GM19035 (cell line): ENCODE measurements around the gene ACKR4.
"Not testable (repeated sequence)": the region's sequence is repeated elsewhere in the genome, so short reads cannot be mapped to it uniquely, and the experiment has no call there.

Experiments used
- ATAC-seq: cut with Tn5 transposase; IDR thresholded peaks from one replicate; pipeline ENCODE4 v1.9.1; 2021; ENCODE audit not compliant: unreplicated experiment

The ACKR4 gene

GRCh38 chr3:132593947-132594323, 3.1 kb upstream of the ACKR4 start:
- ATAC-seq, result no peak

GRCh38 chr3:132594498-132594897, 2.6 kb upstream of the ACKR4 start:
- no peak for ATAC-seq

GRCh38 chr3:132595014-132595413, 2.1 kb upstream of the ACKR4 start:
- no peak for ATAC-seq

GRCh38 chr3:132596326-132596725, 744 bp upstream of the ACKR4 start:
- no peak for ATAC-seq

GRCh38 chr3:132597660-132598059, 590 bp downstream of the ACKR4 start:
- ATAC-seq, result no peak

GRCh38 chr3:132598181-132598580, 1.1 kb downstream of the ACKR4 start:
- ATAC-seq, result no peak

- ATAC-seq, result not testable (repeated sequence)
Observed at GRCh38 chr3:132600614-132601013, 3.5 kb downstream of the ACKR4 start.

- ATAC-seq, result no peak
Observed at GRCh38 chr3:132605374-132605792, 8.3 kb downstream of the ACKR4 start.

GRCh38 chr3:132606085-132606484, 9.0 kb downstream of the ACKR4 start:
- ATAC-seq, result no peak

- not testable (repeated sequence) for ATAC-seq
Observed at GRCh38 chr3:132606620-132607019, 9.6 kb downstream of the ACKR4 start.

GRCh38 chr3:132615301-132615700, 18.2 kb downstream of the ACKR4 start:
- not testable (repeated sequence) for ATAC-seq

- ATAC-seq, result no peak
Observed at GRCh38 chr3:132615881-132616280, 18.8 kb downstream of the ACKR4 start.

- ATAC-seq, result no peak
Observed at GRCh38 chr3:132616780-132617179, 19.7 kb downstream of the ACKR4 start.

GRCh38 chr3:132622148-132622547, 25.1 kb downstream of the ACKR4 start:
- no peak for ATAC-seq

- ATAC-seq, result no peak
Observed at GRCh38 chr3:132622761-132623160, 25.7 kb downstream of the ACKR4 start.

- ATAC-seq, result no peak
Observed at GRCh38 chr3:132623646-132624045, 26.6 kb downstream of the ACKR4 start.

- no peak for ATAC-seq
Observed at GRCh38 chr3:132624790-132625189, 27.7 kb downstream of the ACKR4 start.

- ATAC-seq, result peak; percentile 89
Observed at GRCh38 chr3:132625613-132626012, 28.5 kb downstream of the ACKR4 start.

- ATAC-seq, result no peak
Observed at GRCh38 chr3:132626955-132627354, 29.9 kb downstream of the ACKR4 start.

- ATAC-seq, result no peak
Observed at GRCh38 chr3:132628157-132628556, 31.1 kb downstream of the ACKR4 start.

- no peak for ATAC-seq
Observed at GRCh38 chr3:132629928-132630327, 32.9 kb downstream of the ACKR4 start.

GRCh38 chr3:132630612-132631011, 33.5 kb downstream of the ACKR4 start:
- no peak for ATAC-seq

GRCh38 chr3:132635052-132635451, 38.0 kb downstream of the ACKR4 start:
- ATAC-seq, result no peak

GRCh38 chr3:132637590-132637989, 40.5 kb downstream of the ACKR4 start:
- ATAC-seq, result no peak
